ENCODE data around the gene TLE1.

TLE1 gene

GRCh38 chr9:81686614-81687520 is 2.5 kb downstream of the TLE1 start:
- peak; percentile 79 for DNase-seq (ENCODE audit: low spot score)

- DNase-seq (ENCODE audit: low spot score), result no peak
Measured at GRCh38 chr9:81685763-81686613, 3.4 kb downstream of the TLE1 start.

- DNase-seq (ENCODE audit: low spot score), result no peak
Measured at GRCh38 chr9:81684635-81685034, 4.7 kb downstream of the TLE1 start.

DNA sequence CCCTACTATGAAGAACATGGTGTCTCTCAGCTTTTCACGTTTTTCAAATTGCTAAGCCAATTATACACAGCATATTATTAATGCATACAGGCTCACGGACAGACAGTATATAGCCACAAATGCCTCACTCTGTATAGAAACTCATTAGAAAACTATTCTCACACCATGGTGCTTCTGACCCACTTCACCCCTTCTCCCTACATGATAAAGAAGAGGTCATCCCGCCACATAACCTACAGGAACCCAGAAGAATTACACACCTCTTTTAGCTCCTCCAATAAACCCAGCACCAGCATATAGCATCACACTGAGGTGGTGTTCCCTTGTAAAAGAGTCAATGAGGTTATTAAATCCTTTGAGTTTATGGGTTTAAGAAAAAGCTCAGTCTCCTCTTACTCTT is 5.6 kb downstream of the TLE1 start:
- no peak for DNase-seq (ENCODE audit: low spot score)

GRCh38 chr9:81683238-81683637 is 6.1 kb downstream of the TLE1 start:
- no peak for DNase-seq (ENCODE audit: low spot score)

- no peak for DNase-seq (ENCODE audit: low spot score)
Measured at GRCh38 chr9:81682797-81683196, 6.5 kb downstream of the TLE1 start.

DNA sequence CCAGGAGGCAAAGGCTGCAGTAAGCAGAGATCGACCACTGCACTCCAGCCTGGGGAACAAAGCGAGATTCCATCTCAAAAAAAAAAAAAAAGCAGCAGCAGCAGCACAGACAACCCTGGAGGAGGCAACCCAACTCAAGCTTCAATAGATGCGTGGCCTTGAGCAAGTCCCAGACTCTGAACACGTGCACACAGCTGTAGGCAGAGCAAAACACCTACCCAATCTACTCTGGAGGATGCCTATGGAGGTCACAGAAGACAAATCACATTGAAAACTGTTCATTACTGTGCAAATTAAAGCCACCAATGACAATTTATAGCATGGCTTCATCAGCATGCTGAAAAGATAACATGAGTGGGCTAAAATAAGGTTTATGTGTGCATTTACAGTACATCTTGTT is 7.2 kb downstream of the TLE1 start:
- no peak for DNase-seq (ENCODE audit: low spot score)

- no peak for DNase-seq (ENCODE audit: low spot score)
Measured at GRCh38 chr9:81680506-81680905, 8.8 kb downstream of the TLE1 start.

GRCh38 chr9:81680006-81680405 is 9.3 kb downstream of the TLE1 start:
- DNase-seq (ENCODE audit: low spot score), result no peak

DNA sequence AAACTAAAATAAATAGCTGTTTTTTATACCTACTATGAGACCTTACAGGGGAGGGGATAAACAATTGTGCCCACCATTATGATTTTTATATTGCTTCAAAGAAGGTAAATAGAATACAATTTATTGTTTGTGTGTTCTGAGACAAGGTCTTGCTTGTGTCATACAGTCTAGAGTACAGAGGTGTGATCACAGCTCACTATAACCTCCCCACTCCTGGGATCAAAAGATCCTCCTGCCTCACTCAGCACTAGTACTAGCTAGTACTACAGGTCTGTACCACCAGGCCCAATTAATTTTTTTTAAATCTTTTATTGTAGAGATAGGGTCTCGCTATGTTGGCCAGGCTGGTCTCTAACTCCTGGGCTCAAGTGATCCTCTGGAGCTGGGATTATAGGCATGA is 11.3 kb downstream of the TLE1 start:
- no peak for DNase-seq (ENCODE audit: low spot score)

DNA sequence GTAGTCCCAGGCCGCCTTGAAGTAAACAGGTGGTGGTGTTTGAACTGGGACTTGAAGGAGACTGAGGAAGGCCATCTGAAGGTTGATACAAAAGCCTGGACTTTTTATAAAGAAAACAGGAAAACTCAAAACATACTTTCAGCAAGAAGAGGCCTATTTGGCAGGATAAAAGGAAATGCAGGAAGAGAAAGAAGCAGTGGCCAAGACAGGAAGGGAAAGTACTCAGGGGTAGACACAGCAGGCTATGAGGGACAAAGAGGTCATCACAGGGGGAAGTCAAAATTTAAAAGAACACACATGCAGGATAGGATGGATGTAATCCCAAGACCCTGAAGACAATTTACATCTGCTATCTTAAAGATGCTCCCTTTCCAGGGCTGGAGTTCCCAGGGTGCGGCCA is 13.0 kb downstream of the TLE1 start:
- DNase-seq (ENCODE audit: low spot score), result no peak

DNA sequence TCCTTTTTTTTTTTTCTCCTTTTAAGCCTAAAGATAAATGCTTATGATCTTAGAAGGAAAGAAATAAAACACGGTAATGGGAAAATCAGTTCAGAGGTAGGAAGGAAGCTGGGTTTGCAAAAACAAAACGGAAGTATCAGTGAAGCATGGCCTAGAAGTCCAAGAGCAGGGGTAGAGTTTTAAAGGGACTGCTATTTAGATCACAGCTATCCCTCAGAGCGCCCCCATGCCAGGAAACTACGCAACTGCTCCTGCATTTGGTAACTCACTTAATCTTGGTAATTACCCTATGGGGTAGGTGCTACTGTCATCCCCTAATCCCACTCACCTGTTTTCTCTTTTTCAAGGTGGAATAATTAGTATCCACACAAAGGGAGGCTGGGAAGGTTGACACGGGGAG is 16.0 kb downstream of the TLE1 start:
- DNase-seq (ENCODE audit: low spot score), result no peak

DNA sequence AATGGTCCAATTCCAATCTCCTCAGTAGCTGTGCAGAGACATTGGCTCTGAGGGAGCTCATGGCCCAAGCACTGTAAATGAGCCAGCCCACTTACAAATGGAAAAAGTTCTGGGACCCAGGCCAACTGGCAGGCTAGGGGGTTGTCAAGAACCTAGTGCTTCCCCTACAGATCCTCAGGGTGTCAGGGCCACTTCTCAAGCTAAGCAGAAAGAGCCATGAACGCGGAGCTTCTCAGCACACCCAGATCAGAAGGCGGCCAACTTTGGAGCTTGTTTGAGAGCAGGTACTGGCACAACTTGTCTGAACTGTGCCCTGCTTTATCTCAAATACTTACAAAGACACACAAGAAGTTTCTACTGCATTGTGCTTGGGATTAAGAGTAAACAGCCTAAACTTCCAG is 17.5 kb downstream of the TLE1 start:
- DNase-seq (ENCODE audit: low spot score), result no peak

DNA sequence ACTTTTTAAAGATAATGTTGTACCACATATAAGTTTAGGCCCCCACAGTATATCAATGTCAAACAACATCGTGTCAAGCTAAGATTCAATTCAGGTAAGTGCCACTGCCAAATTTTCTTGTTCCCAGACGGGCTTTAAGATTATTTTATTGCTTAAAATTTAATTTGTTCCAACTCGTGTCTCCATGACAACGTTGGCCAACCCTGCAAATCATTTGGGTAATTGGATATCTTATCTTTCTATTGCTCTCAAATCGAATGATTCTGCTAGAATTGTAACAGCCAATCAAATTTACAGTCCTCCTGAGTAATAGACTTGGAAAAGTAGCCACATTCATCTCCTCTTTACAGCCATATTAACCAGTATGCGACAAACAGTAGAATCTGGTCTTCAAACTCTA is 19.5 kb downstream of the TLE1 start:
- no peak for DNase-seq (ENCODE audit: low spot score)

GRCh38 chr9:81669041-81669651 is 20.2 kb downstream of the TLE1 start:
- no peak for DNase-seq (ENCODE audit: low spot score)

- DNase-seq (ENCODE audit: low spot score), result no peak
Measured at GRCh38 chr9:81666123-81666522, 23.2 kb downstream of the TLE1 start.

- no peak for DNase-seq (ENCODE audit: low spot score)
Measured at GRCh38 chr9:81665322-81665871, 23.9 kb downstream of the TLE1 start.

DNA sequence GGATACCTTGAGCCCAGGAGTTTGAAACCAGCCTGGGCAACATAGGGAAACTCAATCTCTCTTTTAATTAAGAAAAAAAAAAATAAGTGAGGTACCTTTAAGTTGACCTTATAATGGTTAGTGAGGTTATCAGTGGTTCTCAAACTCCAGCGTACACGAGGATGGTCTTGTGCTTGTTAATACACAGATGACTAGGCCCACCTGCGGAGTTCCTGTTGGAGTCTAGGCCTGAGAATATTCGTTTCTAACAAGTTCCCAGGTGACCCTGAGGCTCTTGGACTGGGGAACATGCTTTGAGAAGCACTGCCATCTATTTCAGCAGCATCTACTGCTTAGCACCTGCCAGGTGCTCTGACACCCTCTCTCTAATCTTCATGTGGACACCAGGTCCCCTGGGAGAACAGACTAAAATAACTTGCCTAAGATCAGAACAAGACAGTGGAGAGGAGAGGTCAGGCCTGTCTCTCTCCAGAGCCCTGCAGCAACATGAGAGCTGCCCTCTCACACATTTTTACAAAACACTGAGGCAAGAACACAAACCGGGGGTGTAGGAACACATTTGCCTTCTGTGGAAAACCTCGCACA is 24.6 kb downstream of the TLE1 start:
- DNase-seq (ENCODE audit: low spot score), result no peak

DNA sequence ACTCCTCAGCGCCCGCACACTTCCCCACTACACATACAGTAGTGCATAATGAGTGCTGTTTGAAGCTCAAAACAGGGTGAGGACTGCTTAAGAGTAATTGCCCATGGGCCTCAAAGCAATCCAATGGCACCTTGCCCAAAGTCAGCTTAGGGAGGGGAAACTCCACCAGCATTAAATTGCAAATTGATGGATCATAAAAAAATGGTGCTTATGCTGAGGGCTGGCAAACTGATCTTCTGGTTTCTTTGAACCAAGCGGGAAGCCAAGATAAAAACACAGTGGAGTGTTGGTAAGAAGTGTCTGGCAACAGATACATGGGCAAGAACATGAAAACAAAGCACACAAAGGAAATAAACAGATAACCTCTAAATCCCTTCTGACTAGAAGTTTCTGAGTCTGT is 28.0 kb downstream of the TLE1 start:
- DNase-seq (ENCODE audit: low spot score), result no peak

DNA sequence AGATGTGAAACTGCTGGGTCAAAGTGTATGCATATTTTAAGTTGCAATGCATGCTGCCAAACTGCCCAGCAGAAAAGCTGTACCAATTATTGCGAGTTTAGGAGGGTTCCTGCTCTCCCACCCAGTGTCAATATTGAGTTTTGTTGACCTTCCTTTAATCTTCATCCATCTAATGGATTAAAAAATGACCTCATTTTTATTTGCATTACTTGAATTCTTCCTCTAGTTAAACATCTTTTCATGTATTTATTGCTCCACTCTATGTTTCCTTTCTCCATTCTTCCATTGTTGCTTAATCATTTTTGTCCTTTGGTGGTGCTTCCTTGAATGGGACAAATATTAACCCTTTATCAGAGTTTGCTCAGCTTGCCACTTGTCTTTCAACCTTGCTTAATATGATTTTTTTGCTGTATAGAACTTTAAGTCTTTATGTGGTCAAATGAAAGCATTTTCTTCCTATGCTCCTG is 32.4 kb downstream of the TLE1 start:
- no peak for DNase-seq (ENCODE audit: low spot score)

GRCh38 chr9:81656004-81656403 is 33.3 kb downstream of the TLE1 start:
- no peak for DNase-seq (ENCODE audit: low spot score)

DNA sequence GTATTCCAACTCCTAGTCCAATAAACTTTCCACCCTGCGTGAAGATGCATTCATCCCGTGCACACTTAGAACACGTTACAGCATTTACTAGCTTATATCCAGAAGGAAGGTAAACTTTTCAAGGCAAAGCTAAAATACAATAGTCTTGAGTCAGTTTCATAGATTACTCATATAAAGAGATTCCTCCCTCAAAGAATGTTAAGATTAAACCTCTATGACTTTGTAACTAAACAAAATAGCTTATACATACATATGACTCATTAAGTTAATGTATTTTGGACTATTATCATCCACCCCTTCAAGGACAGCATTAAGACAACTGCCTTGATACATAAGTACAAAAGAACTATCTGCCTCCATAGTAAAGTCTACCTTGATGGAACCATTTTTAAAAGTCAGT is 36.1 kb downstream of the TLE1 start:
- no peak for DNase-seq (ENCODE audit: low spot score)
